ENCODE data around the gene GPN3.
"Not testable (repeated sequence)": the region's sequence is repeated elsewhere in the genome, so short reads cannot be mapped to it uniquely, and the experiment has no call there.

Gene GPN3

GRCh38 chr12:110468214-110469048 lies at the start of gene GPN3, which contains the start of gene FAM216A:
GPN3 (minus strand) TSS chr12:110468257; CDS start chr12:110468203, 54 bp downstream.
FAM216A (plus strand) TSS chr12:110468845; CDS start chr12:110468876, 31 bp downstream.
- peak; percentile 98 for DNase-seq (ENCODE audit: low spot score)

- DNase-seq (ENCODE audit: low spot score): no peak
These were observed 48.9 kb upstream of the GPN3 start for GRCh38 chr12:110516995-110517394.

- no peak for DNase-seq (ENCODE audit: low spot score)
These were observed 46.3 kb upstream of the GPN3 start for GRCh38 chr12:110514363-110514762.

GRCh38 chr12:110513842-110514241 lies 45.8 kb upstream of the GPN3 start:
- DNase-seq (ENCODE audit: low spot score): no peak

GRCh38 chr12:110508071-110508586 lies 40.1 kb upstream of the GPN3 start:
- DNase-seq (ENCODE audit: low spot score): no peak

GRCh38 chr12:110505332-110505731 lies 37.3 kb upstream of the GPN3 start:
- DNase-seq (ENCODE audit: low spot score): no peak

GRCh38 chr12:110503432-110503831 lies 35.4 kb upstream of the GPN3 start:
- DNase-seq (ENCODE audit: low spot score): no peak

- DNase-seq (ENCODE audit: low spot score): peak; percentile 96
These were observed 34.0 kb upstream of the GPN3 start, which contains the start of the genes RAD9B and VPS29 for GRCh38 chr12:110501752-110502738. RAD9B (plus strand) TSS chr12:110502331; CDS start chr12:110502338, 7 bp downstream. VPS29 (minus strand) TSS chr12:110502111; CDS start chr12:110502051, 60 bp downstream.

GRCh38 chr12:110501399-110501751 lies 33.3 kb upstream of the GPN3 start:
- peak; percentile 42 for DNase-seq (ENCODE audit: low spot score)

GRCh38 chr12:110498984-110499706 lies 31.1 kb upstream of the GPN3 start:
- DNase-seq (ENCODE audit: low spot score): peak; percentile 34

- no peak for DNase-seq (ENCODE audit: low spot score)
These were observed 7.4 kb upstream of the GPN3 start for GRCh38 chr12:110475426-110475825.

GRCh38 chr12:110467847-110468213 lies 227 bp downstream of the GPN3 start:
- DNase-seq (ENCODE audit: low spot score): no peak

- DNase-seq (ENCODE audit: low spot score): no peak
These were observed 1.3 kb downstream of the GPN3 start for GRCh38 chr12:110466791-110467190.

- DNase-seq (ENCODE audit: low spot score): not testable (repeated sequence)
These were observed 2.3 kb downstream of the GPN3 start for GRCh38 chr12:110465765-110466164.

GRCh38 chr12:110465024-110465423 lies 3.0 kb downstream of the GPN3 start:
- no peak for DNase-seq (ENCODE audit: low spot score)

- DNase-seq (ENCODE audit: low spot score): not testable (repeated sequence)
These were observed 6.9 kb downstream of the GPN3 start for GRCh38 chr12:110461189-110461588.

- DNase-seq (ENCODE audit: low spot score): no peak
These were observed 9.3 kb downstream of the GPN3 start for GRCh38 chr12:110458756-110459155.

GRCh38 chr12:110453569-110454296 lies 14.3 kb downstream of the GPN3 start:
- no peak for DNase-seq (ENCODE audit: low spot score)

- no peak for DNase-seq (ENCODE audit: low spot score)
These were observed 16.8 kb downstream of the GPN3 start for GRCh38 chr12:110451263-110451662.

- peak; percentile 94 for DNase-seq (ENCODE audit: low spot score)
These were observed 18.1 kb downstream of the GPN3 start, which contains the start of gene ARPC3 for GRCh38 chr12:110449799-110450497. ARPC3 (minus strand) TSS chr12:110450337; CDS start chr12:110450260, 77 bp downstream.

All from AG08395 (cell line).